ENCODE measurements around the gene OR6C2.

The OR6C2 gene

GRCh38 chr12:55492078-55492477 lies 48.2 kb downstream of the OR6C2 start, which contains the start of gene OR6C68:
Gene OR6C68 (plus strand): TSS chr12:55492378. CDS start chr12:55492378, 0 bp downstream.
- Histone ChIP-seq H3K27me3 (ENCODE audit: insufficient read depth, insufficient read length) (no peaks in the 10 kb centered on the region), H3K9ac (ENCODE audit: insufficient read length, low read depth) (no peak within 1 kb of the TSS), H3K9me3 (ENCODE audit: insufficient read depth, low read length) (no peaks in the 10 kb centered on the region), H3K4me3 (ENCODE audit: insufficient read length, low read depth) (no peak within 1 kb of the TSS), H3K36me3 (ENCODE audit: insufficient read depth, insufficient read length, low read length) (no peaks in the 10 kb centered on the region), H3K4me1 (ENCODE audit: insufficient read depth, insufficient read length) (no peaks in the 10 kb centered on the region)
- no peak for DNase-seq (ENCODE audit: low read depth, low spot score)
- TF ChIP-seq ZNF274 (IDR thresholded peaks at IDR 0.05; ENCODE audit: low read depth, low read length) (no peak), YY1 (IDR thresholded peaks at IDR 0.05; ENCODE audit: insufficient read depth, insufficient read length) (no peak)

- TF ChIP-seq SUZ12 (IDR thresholded peaks at IDR 0.05; ENCODE audit: extremely low read depth, insufficient read depth, insufficient read length) (no peak), YY1 (IDR thresholded peaks at IDR 0.05; ENCODE audit: insufficient read depth, insufficient read length) (no peak), ZNF274 (IDR thresholded peaks at IDR 0.05; ENCODE audit: low read depth, low read length) (no peak)
Observed at GRCh38 chr12:55495490-55495889, 51.6 kb downstream of the OR6C2 start.

GRCh38 chr12:55499231-55499630 lies 55.4 kb downstream of the OR6C2 start:
- no peak for DNase-seq (ENCODE audit: low read depth, low spot score)
- H3K36me3 ChIP-seq (ENCODE audit: insufficient read depth, insufficient read length, low read length) = no peaks in the 10 kb centered on the region
- no peaks in the 10 kb centered on the region for H3K27me3 ChIP-seq (ENCODE audit: insufficient read depth, insufficient read length)
- H3K9me3 ChIP-seq (ENCODE audit: insufficient read depth, low read length) = no peaks in the 10 kb centered on the region
- H3K4me1 ChIP-seq (ENCODE audit: insufficient read depth, insufficient read length) = no peaks in the 10 kb centered on the region
- TF ChIP-seq SUZ12 (IDR thresholded peaks at IDR 0.05; ENCODE audit: extremely low read depth, insufficient read depth, insufficient read length) (no peak), YY1 (IDR thresholded peaks at IDR 0.05; ENCODE audit: insufficient read depth, insufficient read length) (no peak), ZNF274 (IDR thresholded peaks at IDR 0.05; ENCODE audit: low read depth, low read length) (no peak)
- H3K4me3 ChIP-seq (ENCODE audit: insufficient read length, low read depth) = no peak overlapping the region
- H3K9ac ChIP-seq (ENCODE audit: insufficient read length, low read depth) = no peak overlapping the region

More at GRCh38 chr12:55495490-55495889, 51.6 kb downstream of the OR6C2 start:
- H3K27me3 ChIP-seq (ENCODE audit: insufficient read depth, insufficient read length) = no peaks in the 10 kb centered on the region
- H3K9ac ChIP-seq (ENCODE audit: insufficient read length, low read depth) = no peak overlapping the region
- no peak for DNase-seq (ENCODE audit: low read depth, low spot score)
- H3K9me3 ChIP-seq (ENCODE audit: insufficient read depth, low read length) = no peaks in the 10 kb centered on the region
- H3K4me3 ChIP-seq (ENCODE audit: insufficient read length, low read depth) = no peak overlapping the region
- no peaks in the 10 kb centered on the region for H3K4me1 ChIP-seq (ENCODE audit: insufficient read depth, insufficient read length)
- H3K36me3 ChIP-seq (ENCODE audit: insufficient read depth, insufficient read length, low read length) = no peaks in the 10 kb centered on the region

- TF ChIP-seq YY1 (IDR thresholded peaks at IDR 0.05; ENCODE audit: insufficient read depth, insufficient read length) = no peak
- no peak for TF ChIP-seq SUZ12 (IDR thresholded peaks at IDR 0.05; ENCODE audit: extremely low read depth, insufficient read depth, insufficient read length)
- TF ChIP-seq ZNF274 (IDR thresholded peaks at IDR 0.05; ENCODE audit: low read depth, low read length) = no peak
- no peak overlapping the region for H3K9ac ChIP-seq (ENCODE audit: insufficient read length, low read depth)
- no peaks in the 10 kb centered on the region for H3K9me3 ChIP-seq (ENCODE audit: insufficient read depth, low read length)
- H3K4me1 ChIP-seq (ENCODE audit: insufficient read depth, insufficient read length) = no peaks in the 10 kb centered on the region
- H3K27me3 ChIP-seq (ENCODE audit: insufficient read depth, insufficient read length) = no peaks in the 10 kb centered on the region
- no peak for DNase-seq (ENCODE audit: low read depth, low spot score)
- H3K36me3 ChIP-seq (ENCODE audit: insufficient read depth, insufficient read length, low read length) = no peaks in the 10 kb centered on the region
- H3K4me3 ChIP-seq (ENCODE audit: insufficient read length, low read depth) = no peak overlapping the region
Observed at GRCh38 chr12:55499810-55500252, 56.0 kb downstream of the OR6C2 start.

- Histone ChIP-seq H3K9ac (ENCODE audit: insufficient read length, low read depth) (no peak overlapping the region), H3K36me3 (ENCODE audit: insufficient read depth, insufficient read length, low read length) (no peaks in the 10 kb centered on the region), H3K27me3 (ENCODE audit: insufficient read depth, insufficient read length) (no peaks in the 10 kb centered on the region), H3K9me3 (ENCODE audit: insufficient read depth, low read length) (no peaks in the 10 kb centered on the region), H3K4me3 (ENCODE audit: insufficient read length, low read depth) (no peak overlapping the region), H3K4me1 (ENCODE audit: insufficient read depth, insufficient read length) (no peaks in the 10 kb centered on the region)
- TF ChIP-seq ZNF274 (IDR thresholded peaks at IDR 0.05; ENCODE audit: low read depth, low read length) (no peak), YY1 (IDR thresholded peaks at IDR 0.05; ENCODE audit: insufficient read depth, insufficient read length) (no peak), SUZ12 (IDR thresholded peaks at IDR 0.05; ENCODE audit: extremely low read depth, insufficient read depth, insufficient read length) (no peak)
- no peak for DNase-seq (ENCODE audit: low read depth, low spot score)
Observed at GRCh38 chr12:55501601-55502000, 57.7 kb downstream of the OR6C2 start.

Measured in NT2/D1 (cell line).